Measurements from ENCODE around the gene FER. TPM values are rescaled to one million over a fixed set of nuclear protein-coding genes. Genes with fewer than 3 reads are reported as not detected.

Gene FER
- total and polyA plus RNA-seq, 2 of the 8 experiments (the other 6 are each of a cell fraction or from before 2014, with no cell fraction given) = 1.3 to 15.8 TPM

DNA sequence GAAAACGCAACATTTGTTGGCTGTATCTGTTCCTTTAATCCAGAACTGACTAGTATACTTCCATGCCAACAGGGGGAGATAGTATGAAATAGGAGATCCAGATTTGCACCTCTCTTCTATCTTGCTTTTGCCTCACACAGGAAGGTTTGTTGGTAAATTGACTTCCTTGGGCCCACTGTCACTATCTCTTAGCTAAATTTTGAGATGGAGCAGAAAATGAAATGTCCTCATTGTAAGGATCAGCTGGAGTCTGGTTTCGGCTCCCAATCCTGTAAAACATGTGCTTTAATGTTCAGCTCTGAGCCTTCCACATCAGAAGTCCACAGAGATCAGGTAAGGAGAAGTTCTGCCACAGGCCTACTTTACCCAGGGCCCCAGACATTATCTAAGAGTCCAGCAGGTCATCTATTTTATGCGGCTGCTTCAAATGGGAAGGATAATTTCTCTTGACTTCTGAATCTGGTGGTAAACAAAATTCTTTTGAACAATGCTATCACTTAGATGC is 176.8 kb downstream of the FER start:
- no peak overlapping the region for H4K5ac ChIP-seq (ENCODE audit: insufficient read length, low read depth, low read length)
- TF ChIP-seq RAD21 (IDR thresholded peaks at IDR 0.05 in 1 of 2, conservative IDR thresholded peaks at IDR 0.05 in 1 of 2; ENCODE audit: low read depth in 2 of 2, low read length in 2 of 2) = peak; percentile 39 to 44
- TF ChIP-seq, protein P1, sequence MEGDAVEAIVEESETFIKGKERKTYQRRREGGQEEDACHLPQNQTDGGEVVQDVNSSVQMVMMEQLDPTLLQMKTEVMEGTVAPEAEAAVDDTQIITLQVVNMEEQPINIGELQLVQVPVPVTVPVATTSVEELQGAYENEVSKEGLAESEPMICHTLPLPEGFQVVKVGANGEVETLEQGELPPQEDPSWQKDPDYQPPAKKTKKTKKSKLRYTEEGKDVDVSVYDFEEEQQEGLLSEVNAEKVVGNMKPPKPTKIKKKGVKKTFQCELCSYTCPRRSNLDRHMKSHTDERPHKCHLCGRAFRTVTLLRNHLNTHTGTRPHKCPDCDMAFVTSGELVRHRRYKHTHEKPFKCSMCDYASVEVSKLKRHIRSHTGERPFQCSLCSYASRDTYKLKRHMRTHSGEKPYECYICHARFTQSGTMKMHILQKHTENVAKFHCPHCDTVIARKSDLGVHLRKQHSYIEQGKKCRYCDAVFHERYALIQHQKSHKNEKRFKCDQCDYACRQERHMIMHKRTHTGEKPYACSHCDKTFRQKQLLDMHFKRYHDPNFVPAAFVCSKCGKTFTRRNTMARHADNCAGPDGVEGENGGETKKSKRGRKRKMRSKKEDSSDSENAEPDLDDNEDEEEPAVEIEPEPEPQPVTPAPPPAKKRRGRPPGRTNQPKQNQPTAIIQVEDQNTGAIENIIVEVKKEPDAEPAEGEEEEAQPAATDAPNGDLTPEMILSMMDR (IDR thresholded peaks at IDR 0.05; ENCODE audit: control extremely low read depth in 1 of 3, insufficient read depth in 1 of 3, low read depth in 1 of 3, low read length in 3 of 3) = peak in 1 of 3 experiments; percentile 36; a peak in 2 of 4 replicates
- TF ChIP-seq SIX5 (IDR thresholded peaks at IDR 0.05; ENCODE audit: low read depth, low read length) = no peak
- no peak for DNase-seq (ENCODE audit: low read depth in 1 of 2, low spot score in 2 of 2)

More for the DNA sequence above, 176.8 kb downstream of the FER start:
- Histone ChIP-seq H4K8ac (ENCODE audit: extremely low read depth, insufficient read depth, low read length) (no peak overlapping the region), H3K4me1 (replicated peaks in 1 of 4; ENCODE audit: control insufficient read depth in 3 of 4, insufficient read depth in 4 of 4, low read length in 3 of 4) (no peaks in the 10 kb centered on the region), H4K20me1 (replicated peaks in 1 of 2; ENCODE audit: control insufficient read depth in 1 of 2, insufficient read depth in 2 of 2, low read length in 2 of 2) (no peaks in the 10 kb centered on the region), H3K9me3 (ENCODE audit: insufficient read depth in 2 of 2, low read depth in 1 of 2, low read length in 1 of 2) (no peaks in the 10 kb centered on the region), H3K56ac (replicated peaks; ENCODE audit: insufficient read length, low read depth, low read length) (no peak overlapping the region), H2BK120ac (replicated peaks; ENCODE audit: low read depth, low read length) (no peak overlapping the region), H3K27me3 (replicated peaks in 1 of 4; ENCODE audit: control insufficient read depth in 3 of 4, extremely low read depth in 1 of 4, insufficient read depth in 3 of 4, low read length in 3 of 4) (no peaks in the 10 kb centered on the region), H2BK12ac (ENCODE audit: low read depth, low read length) (no peak overlapping the region), H3K4ac (replicated peaks; ENCODE audit: insufficient read length, low read depth, low read length) (no peak overlapping the region), H3K14ac (ENCODE audit: insufficient read length) (no peak overlapping the region), H3K27ac (ENCODE audit: low read depth, low read length) (no peak overlapping the region), H2BK5ac (ENCODE audit: low read depth, low read length) (no peak overlapping the region), H3K9ac (replicated peaks in 1 of 4; ENCODE audit: extremely low read depth in 1 of 4, low read depth in 3 of 4, low read length in 3 of 4) (no peak overlapping the region), H3K18ac (ENCODE audit: extremely low read depth, low read length) (no peak overlapping the region), H2BK15ac (ENCODE audit: low read length) (no peak overlapping the region), H3K79me1 (ENCODE audit: low read depth, low read length) (no peaks in the 10 kb centered on the region), H3K4me3 (ENCODE audit: extremely low read depth in 1 of 4, insufficient read depth in 2 of 4, low read depth in 3 of 4, low read length in 4 of 4) (peak overlapping the region in 1 of 4 experiments; percentile 11; a peak in 1 of 8 replicates), H3K23ac (ENCODE audit: insufficient read length) (no peak overlapping the region), H2AFZ (ENCODE audit: low read length) (peak overlapping the region; percentile 37; the same call in 1 of the 2 replicates), H3K4me2 (ENCODE audit: insufficient read depth in 1 of 2, low read depth in 2 of 2, low read length in 2 of 2) (no peak overlapping the region), H2AK5ac (ENCODE audit: low read depth, low read length) (no peak overlapping the region; the same call in 1 of the 2 replicates), H3K23me2 (ENCODE audit: low read depth, low read length) (no peaks in the 10 kb centered on the region), H2BK20ac (ENCODE audit: low read length) (no peak overlapping the region), H3K36me3 (ENCODE audit: control insufficient read depth in 2 of 4, insufficient read depth in 4 of 4, low read length in 3 of 4) (no peaks in the 10 kb centered on the region), H3K79me2 (ENCODE audit: control insufficient read depth in 1 of 2, insufficient read depth in 2 of 2, low read length in 2 of 2) (no peaks in the 10 kb centered on the region), H4K91ac (replicated peaks; ENCODE audit: insufficient read length, low read length) (no peak overlapping the region)
- WGBS, 2 experiments (ENCODE audit: extremely low coverage in 1 of 2, insufficient coverage in 1 of 2, insufficient read length in 1 of 2, insufficient replicate concordance in 2 of 2, low coverage in 1 of 2, low lambda C conversion rate in 2 of 2, missing lambda C conversion rate in 1 of 2) = 92% methylated on average over 3 of the region's 3 CpGs; no CpG with 5 or more reads in 1 of the 2 experiments
- no peak for FAIRE-seq
- ChIA-PET POLR2A (ENCODE audit: partially characterized antibody) (no interaction called here), CTCF (ENCODE audit: partially characterized antibody) (interaction anchor here (0.8 to 1.4 kb wide), 4 partner anchors 10 to 377 kb away, joined by 3 read pairs; no protein-coding TSS in a partner anchor)
